GM19193 (cell line): ENCODE measurements around the gene RGS2.

Experiments used
- POLR2A ChIP-seq: IDR thresholded peaks from 4 replicates; pipeline ENCODE4 v1.6.1; 2011; ENCODE audit not compliant: insufficient read depth, insufficient read length; ENCODE audit errors: extremely low read depth

Gene RGS2

GRCh38 chr1:192846950-192847349 lies 38.1 kb downstream of the RGS2 start:
- TF ChIP-seq POLR2A = no peak

GRCh38 chr1:192849011-192849410 lies 40.2 kb downstream of the RGS2 start:
- TF ChIP-seq POLR2A = no peak

GRCh38 chr1:192849442-192849841 lies 40.6 kb downstream of the RGS2 start:
- no peak for TF ChIP-seq POLR2A

- no peak for TF ChIP-seq POLR2A
Measured at GRCh38 chr1:192852001-192852947, 43.4 kb downstream of the RGS2 start.

GRCh38 chr1:192858456-192858855 lies 49.6 kb downstream of the RGS2 start:
- TF ChIP-seq POLR2A = no peak

GRCh38 chr1:192859808-192860207 lies 51.0 kb downstream of the RGS2 start:
- no peak for TF ChIP-seq POLR2A

- no peak for TF ChIP-seq POLR2A
Measured at GRCh38 chr1:192860478-192861185, 51.8 kb downstream of the RGS2 start.

GRCh38 chr1:192861860-192862259 lies 53.0 kb downstream of the RGS2 start:
- no peak for TF ChIP-seq POLR2A
